Testis (tissue), 3 donors: Measurements from ENCODE around the gene TRPV5. TPM values are rescaled to one million over a fixed set of nuclear protein-coding genes. Genes with fewer than 3 reads are reported as not detected.

ENCODE experiments used
- DNase-seq: peaks from one replicate; pipeline ENCODE4 v3.0.0-alpha.2; 2019
- H3K27ac ChIP-seq, 2 donors: fragments of 200-600 bp; sonication (generic); one replicate each; pipeline ENCODE4 v1.5.1; 2019
- H3K27me3 ChIP-seq: fragments of 200-600 bp; sonication (generic); one replicate; pipeline ENCODE4 v1.5.1; 2019
- H3K36me3 ChIP-seq: fragments of 200-600 bp; sonication (generic); one replicate; pipeline ENCODE4 v1.5.1; 2017; ENCODE audit warnings: low read depth; ENCODE audit errors: missing control alignments
- H3K4me1 ChIP-seq: fragments of 200-600 bp; sonication (generic); one replicate; pipeline ENCODE4 v1.5.1; 2019
- H3K4me3 ChIP-seq, 2 donors: fragments of 200-600 bp; sonication (generic); one replicate each; pipeline ENCODE4 v1.5.1; 2017 to 2019
- H3K9me3 ChIP-seq: fragments of 200-600 bp; sonication (generic); one replicate; pipeline ENCODE4 v1.5.1; 2017
- CTCF ChIP-seq, 3 experiments: fragments of 450-650 bp in 2 of 3; fragments of 200-600 bp in 1 of 3; sonication (generic) in 1 of 3; IDR thresholded peaks; one replicate each; pipeline ENCODE4 v1.5.1; 2016 to 2019; ENCODE audit warnings: antibody characterized with exemption in 3 of 3, mild to moderate bottlenecking in 2 of 3, moderate library complexity in 1 of 3
- POLR2A ChIP-seq: fragments of 450-650 bp; IDR thresholded peaks from one replicate; pipeline ENCODE4 v1.6.1; 2017; ENCODE audit warnings: antibody characterized with exemption, mild to moderate bottlenecking, moderate library complexity
- WGBS, 2 donors: methylation state at CpG; one replicate each; pipeline ENCODE4 v1.1.5; 2018; 5-methylcytosine and 5-hydroxymethylcytosine counted together
- intact Hi-C: fragments of 100-400 bp; cut with DNase I; formaldehyde crosslinking; loops from one replicate; pipeline ENCODE4 v1.15.1; 2023; ENCODE audit warnings: low total_unique reads
- polyA plus RNA-seq: library from polyadenylated mRNA; stranded (reverse); fragments of 350-450 nt; fragmentation: Illumina TruSeq; extraction: RNeasy Lipid Tissue Mini Kit (QIAGEN cat#74804); gene quantifications from one replicate; pipeline ENCODE4 v1.2.3, GENCODE V29; 2014; ENCODE audit warnings: low read depth, low replicate concordance; ENCODE audit not compliant: insufficient read depth
- total RNA-seq, 2 donors: library from RNA; depleted of rRNA; stranded (reverse); fragments of >200 nt; gene quantifications; one replicate each; pipeline ENCODE4 v1.2.3, GENCODE V29; 2016

The TRPV5 gene
- total and polyA plus RNA-seq, 3 donors from 2014 or later, result 0.57 to 2.1 (median 1.4) TPM

GRCh38 chr7:142869434-142869833 lies 64.1 kb downstream of the TRPV5 start:
- intact Hi-C loops, result loop anchor here (10.0 kb wide), 1 partner anchor 135 kb away; no protein-coding TSS in a partner anchor

GRCh38 chr7:142868986-142869415 lies 64.5 kb downstream of the TRPV5 start:
- Histone ChIP-seq H3K36me3 (no peaks in the 10 kb centered on the region), H3K9me3 (no peaks in the 10 kb centered on the region), H3K4me3 (no peak overlapping the region), H3K27me3 (no peaks in the 10 kb centered on the region), H3K4me1 (no peaks in the 10 kb centered on the region), H3K27ac (no peak overlapping the region)
- TF ChIP-seq POLR2A, result no peak
- no peak for TF ChIP-seq CTCF (IDR thresholded peaks at IDR 0.05)
- intact Hi-C loops, result loop anchor here (10.0 kb wide), 1 partner anchor 136 kb away; no protein-coding TSS in a partner anchor
- peak; percentile 7 for DNase-seq
- WGBS, 2 donors, result 88 to 99% methylated on average over 11 of the region's 11 CpGs

More at GRCh38 chr7:142869434-142869833, 64.1 kb downstream of the TRPV5 start:
- Histone ChIP-seq H3K36me3 (no peaks in the 10 kb centered on the region), H3K4me1 (no peaks in the 10 kb centered on the region), H3K27me3 (no peaks in the 10 kb centered on the region), H3K4me3 (no peak overlapping the region), H3K27ac (no peak overlapping the region), H3K9me3 (no peaks in the 10 kb centered on the region)
- TF ChIP-seq POLR2A (no peak), CTCF (IDR thresholded peaks at IDR 0.05) (no peak)
- WGBS, 2 donors, result 89 to 92% methylated on average over 2 of the region's 2 CpGs
- DNase-seq, result no peak

GRCh38 chr7:142868188-142868985 lies 65.2 kb downstream of the TRPV5 start:
- TF ChIP-seq CTCF (IDR thresholded peaks at IDR 0.05), result no peak
- TF ChIP-seq POLR2A, result no peak
- Histone ChIP-seq H3K4me1 (no peaks in the 10 kb centered on the region), H3K36me3 (no peaks in the 10 kb centered on the region), H3K4me3 (no peak overlapping the region), H3K9me3 (no peaks in the 10 kb centered on the region), H3K27ac (no peak overlapping the region), H3K27me3 (no peaks in the 10 kb centered on the region)
- intact Hi-C loops, result loop anchor here (10.0 kb wide), 1 partner anchor 136 kb away; no protein-coding TSS in a partner anchor
- 87 to 94% methylated on average over 24 to 30 of the region's 31 CpGs for WGBS, 2 donors
- peak; percentile 7 for DNase-seq

- TF ChIP-seq POLR2A (no peak), CTCF (IDR thresholded peaks at IDR 0.05) (no peak)
- H3K4me1 ChIP-seq, result no peaks in the 10 kb centered on the region
- no peak overlapping the region for H3K4me3 ChIP-seq
- no peak overlapping the region for H3K27ac ChIP-seq
- no peaks in the 10 kb centered on the region for H3K27me3 ChIP-seq
- no peaks in the 10 kb centered on the region for H3K9me3 ChIP-seq
- intact Hi-C loops, result loop anchor here (10.0 kb wide), 1 partner anchor 137 kb away; no protein-coding TSS in a partner anchor
- no peaks in the 10 kb centered on the region for H3K36me3 ChIP-seq
- peak; percentile 2 for DNase-seq
- WGBS, 2 donors, result 88 to 96% methylated on average over 12 to 18 of the region's 18 CpGs
These were observed 66.0 kb downstream of the TRPV5 start for GRCh38 chr7:142867398-142868187.
